Measurements from ENCODE around the gene TSACC. TPM values are rescaled to one million over a fixed set of nuclear protein-coding genes. Genes with fewer than 3 reads are reported as not detected.
A peak's percentile ranks its signal among the peaks of the same experiment; 100 is the strongest.

The TSACC gene
- polyA plus RNA-seq, 3 donors = 0.67 TPM; not detected in 2

- WGBS (ENCODE audit: insufficient coverage) = 100% methylated on average over 8 of the region's 8 CpGs
- no peaks in the 10 kb centered on the region for H3K36me3 Mint-ChIP-seq
- no peak overlapping the region for H3K4me3 ChIP-seq (replicated peaks in 1 of 3; ENCODE audit: low read depth in 2 of 3, low read length in 3 of 3)
- H3K36me3 ChIP-seq (replicated peaks in 1 of 2; ENCODE audit: control insufficient read depth in 1 of 2, insufficient read depth in 2 of 2, low read length in 2 of 2) = no peaks in the 10 kb centered on the region
- H3K4me2 ChIP-seq (replicated peaks; ENCODE audit: extremely low read depth, low read length, poor library complexity, severe bottlenecking) = no peak overlapping the region
- H3K27ac Mint-ChIP-seq = peak overlapping the region in 1 of 7 donors; percentile 57
- no peak overlapping the region for H3K9ac ChIP-seq (ENCODE audit: insufficient read depth, low read length, poor library complexity, severe bottlenecking)
- H3K4me1 Mint-ChIP-seq = peaks cover 11% of the 10 kb centered on the region
- DNase-seq = no peak
- peaks cover 8 to 11% of the 10 kb centered on the region in 2 donors for H3K4me1 ChIP-seq (ENCODE audit: control insufficient read depth in 1 of 2, insufficient read depth in 2 of 2, low read length in 2 of 2)
- no peak for TF ChIP-seq CTCF (IDR thresholded peaks at IDR 0.05)
- H2AFZ ChIP-seq (ENCODE audit: insufficient read depth, low read depth, low read length, poor library complexity, severe bottlenecking) = no peak overlapping the region
- H3K9me3 ChIP-seq (replicated peaks in 1 of 2; ENCODE audit: control insufficient read depth in 1 of 2, insufficient read depth in 1 of 2, low read length in 2 of 2) = peaks cover 0 to 5% of the 10 kb centered on the region in 2 donors
- no peaks in the 10 kb centered on the region for H3K79me2 ChIP-seq (ENCODE audit: insufficient read depth, low read length)
- no peaks in the 10 kb centered on the region for H4K20me1 ChIP-seq (ENCODE audit: insufficient read depth, low read length)
- H3K27ac ChIP-seq (ENCODE audit: low read depth in 1 of 2, low read length in 2 of 2) = no peak overlapping the region
- H3K9me3 Mint-ChIP-seq = peaks cover 0 to 5% (median 2%) of the 10 kb centered on the region in 7 donors
- intact Hi-C loops (cut with micrococcal nuclease) = loop anchor here (5.0 to 10.0 kb wide), 2 partner anchors 215 to 218 kb away; partner anchors contain the start of gene GPATCH4 (in 1 of the 2)
- H3K4me3 Mint-ChIP-seq = peak overlapping the region in 1 of 2 donors; percentile 81
- peaks cover 44 to 65% (median 54%) of the 10 kb centered on the region in 3 donors for H3K27me3 Mint-ChIP-seq (ENCODE audit: low read depth in 3 of 3)
- H3K27me3 ChIP-seq (ENCODE audit: control insufficient read depth in 2 of 2, insufficient read depth in 2 of 2, low read length in 2 of 2) = peaks cover 24 to 47% of the 10 kb centered on the region in 2 donors
Measured at GRCh38 chr1:156389311-156389710, 51.0 kb downstream of the TSACC start.

GRCh38 chr1:156390469-156391365, 52.4 kb downstream of the TSACC start:
- Mint-ChIP-seq H3K27me3 (ENCODE audit: low read depth in 3 of 3) (peaks cover 44 to 64% (median 53%) of the 10 kb centered on the region in 3 donors), H3K36me3 (no peaks in the 10 kb centered on the region)
- peaks cover 24 to 47% of the 10 kb centered on the region in 2 donors for H3K27me3 ChIP-seq (ENCODE audit: control insufficient read depth in 2 of 2, insufficient read depth in 2 of 2, low read length in 2 of 2)

More at GRCh38 chr1:156390469-156391365, 52.4 kb downstream of the TSACC start:
- 65% methylated on average over 10 of the region's 20 CpGs for WGBS (ENCODE audit: insufficient coverage)
- Histone ChIP-seq H4K20me1 (ENCODE audit: insufficient read depth, low read length) (no peaks in the 10 kb centered on the region), H3K4me2 (replicated peaks; ENCODE audit: extremely low read depth, low read length, poor library complexity, severe bottlenecking) (no peak overlapping the region), H3K4me1 (ENCODE audit: control insufficient read depth in 1 of 2, insufficient read depth in 2 of 2, low read length in 2 of 2) (peaks cover 4 to 8% of the 10 kb centered on the region in 2 donors), H3K36me3 (replicated peaks in 1 of 2; ENCODE audit: control insufficient read depth in 1 of 2, insufficient read depth in 2 of 2, low read length in 2 of 2) (no peaks in the 10 kb centered on the region), H3K27ac (ENCODE audit: low read depth in 1 of 2, low read length in 2 of 2) (no peak overlapping the region), H3K9me3 (replicated peaks in 1 of 2; ENCODE audit: control insufficient read depth in 1 of 2, insufficient read depth in 1 of 2, low read length in 2 of 2) (peaks cover 0 to 5% of the 10 kb centered on the region in 2 donors), H3K9ac (ENCODE audit: insufficient read depth, low read length, poor library complexity, severe bottlenecking) (no peak overlapping the region), H3K79me2 (ENCODE audit: insufficient read depth, low read length) (no peaks in the 10 kb centered on the region), H2AFZ (ENCODE audit: insufficient read depth, low read depth, low read length, poor library complexity, severe bottlenecking) (no peak overlapping the region), H3K4me3 (replicated peaks in 1 of 3; ENCODE audit: low read depth in 2 of 3, low read length in 3 of 3) (no peak overlapping the region)
- peaks cover 8% of the 10 kb centered on the region for H3K4me1 Mint-ChIP-seq
- intact Hi-C loops (cut with micrococcal nuclease) = no loop called here
- no peak overlapping the region for H3K27ac Mint-ChIP-seq
- peak overlapping the region in 1 of 2 donors; percentile 46 for H3K4me3 Mint-ChIP-seq
- H3K9me3 Mint-ChIP-seq = peaks cover 0 to 13% (median 2%) of the 10 kb centered on the region in 7 donors
- no peak for DNase-seq
- TF ChIP-seq CTCF (IDR thresholded peaks at IDR 0.05) = no peak

Data from CD14-positive monocyte (primary cell).